Coronary artery (tissue), 2 donors: Measurements from ENCODE around the gene SYMPK.

Source experiments
- DNase-seq: peaks from one replicate; pipeline ENCODE4 v3.0.0-alpha.2; 2017; ENCODE audit warnings: low spot score
- H3K27ac ChIP-seq, 2 donors: fragments of 200-600 bp; sonication (generic); one replicate each; pipeline ENCODE4 v1.5.1; 2016 to 2019
- H3K4me3 ChIP-seq: fragments of 200-600 bp; sonication (generic); 2 replicates; pipeline ENCODE4 v1.5.1; 2016; ENCODE audit warnings: mild to moderate bottlenecking, moderate library complexity
- TF ChIP-seq, protein P1 (sequence below): fragments of 200-600 bp; sonication (generic); IDR thresholded peaks from one replicate; pipeline ENCODE4 v1.5.1; 2019; ENCODE audit warnings: antibody characterized with exemption

The SYMPK gene

DNA sequence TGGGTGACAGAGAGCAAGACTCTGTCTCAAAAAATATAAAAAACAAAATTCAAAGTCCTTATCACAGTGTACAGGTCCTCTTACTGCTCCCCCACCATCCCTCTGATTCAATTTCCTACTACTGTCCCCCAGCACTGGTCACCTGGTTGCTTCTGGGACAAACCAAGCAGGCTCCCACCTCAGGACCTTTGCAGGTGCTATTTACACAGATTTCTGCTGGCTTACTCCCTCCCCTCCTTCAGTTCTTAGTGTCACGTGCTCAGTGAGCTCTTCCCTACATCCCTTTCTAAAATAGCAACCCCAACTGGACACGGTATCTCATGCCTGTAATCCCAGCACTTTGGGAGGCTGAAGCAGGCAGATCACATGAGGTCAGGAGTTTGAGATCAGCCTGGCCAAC, 17.0 kb upstream of the SYMPK start:
- DNase-seq, result no peak
- H3K4me3 ChIP-seq, result no peak overlapping the region
- TF ChIP-seq, protein P1, sequence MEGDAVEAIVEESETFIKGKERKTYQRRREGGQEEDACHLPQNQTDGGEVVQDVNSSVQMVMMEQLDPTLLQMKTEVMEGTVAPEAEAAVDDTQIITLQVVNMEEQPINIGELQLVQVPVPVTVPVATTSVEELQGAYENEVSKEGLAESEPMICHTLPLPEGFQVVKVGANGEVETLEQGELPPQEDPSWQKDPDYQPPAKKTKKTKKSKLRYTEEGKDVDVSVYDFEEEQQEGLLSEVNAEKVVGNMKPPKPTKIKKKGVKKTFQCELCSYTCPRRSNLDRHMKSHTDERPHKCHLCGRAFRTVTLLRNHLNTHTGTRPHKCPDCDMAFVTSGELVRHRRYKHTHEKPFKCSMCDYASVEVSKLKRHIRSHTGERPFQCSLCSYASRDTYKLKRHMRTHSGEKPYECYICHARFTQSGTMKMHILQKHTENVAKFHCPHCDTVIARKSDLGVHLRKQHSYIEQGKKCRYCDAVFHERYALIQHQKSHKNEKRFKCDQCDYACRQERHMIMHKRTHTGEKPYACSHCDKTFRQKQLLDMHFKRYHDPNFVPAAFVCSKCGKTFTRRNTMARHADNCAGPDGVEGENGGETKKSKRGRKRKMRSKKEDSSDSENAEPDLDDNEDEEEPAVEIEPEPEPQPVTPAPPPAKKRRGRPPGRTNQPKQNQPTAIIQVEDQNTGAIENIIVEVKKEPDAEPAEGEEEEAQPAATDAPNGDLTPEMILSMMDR, result no peak

GRCh38 chr19:45879055-45879454, 16.1 kb upstream of the SYMPK start:
- Histone ChIP-seq H3K4me3 (no peak overlapping the region), H3K27ac (no peak overlapping the region)
- TF ChIP-seq, protein P1, result no peak
- DNase-seq, result no peak

More for the DNA sequence above, 17.0 kb upstream of the SYMPK start:
- H3K27ac ChIP-seq, result no peak overlapping the region

DNA sequence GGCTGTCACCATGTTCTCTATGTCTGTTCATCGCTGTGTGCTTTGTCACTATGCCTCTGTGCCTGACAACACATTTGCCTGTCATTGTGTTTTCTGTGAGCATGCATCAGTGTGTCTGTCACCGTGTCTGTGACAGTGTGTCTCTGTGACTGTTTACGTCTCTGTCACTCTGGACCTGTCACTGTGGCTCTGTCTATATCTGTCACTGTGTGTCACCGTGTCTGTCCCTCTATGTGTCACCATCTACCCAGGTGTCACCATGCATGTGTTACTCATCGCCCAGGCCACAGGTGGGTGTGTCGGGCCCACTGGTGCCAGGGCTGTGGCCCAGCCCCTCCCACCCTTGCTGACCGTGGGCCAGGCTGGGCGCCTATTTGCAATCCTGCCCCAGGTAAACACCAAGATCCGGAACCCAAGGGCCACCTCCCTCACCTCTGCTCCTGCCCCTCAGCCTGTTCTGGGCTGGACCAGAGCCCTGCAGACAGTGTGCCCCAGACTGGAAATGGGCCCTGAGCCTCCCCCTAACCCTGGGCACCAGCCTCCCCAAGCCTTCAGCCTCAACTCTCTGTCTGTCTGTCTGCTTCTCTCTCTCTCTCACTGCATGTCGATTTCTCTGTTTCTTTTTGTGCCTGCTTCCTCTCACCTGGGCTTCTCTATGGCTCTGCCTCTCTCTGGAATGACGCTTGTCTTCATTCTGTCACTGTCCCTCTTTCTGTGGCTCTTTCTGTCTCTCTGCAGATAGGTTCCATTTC, 15.3 kb upstream of the SYMPK start:
- DNase-seq, result no peak
- no peak overlapping the region for H3K27ac ChIP-seq
- no peak overlapping the region for H3K4me3 ChIP-seq
- TF ChIP-seq, protein P1, result no peak

DNA sequence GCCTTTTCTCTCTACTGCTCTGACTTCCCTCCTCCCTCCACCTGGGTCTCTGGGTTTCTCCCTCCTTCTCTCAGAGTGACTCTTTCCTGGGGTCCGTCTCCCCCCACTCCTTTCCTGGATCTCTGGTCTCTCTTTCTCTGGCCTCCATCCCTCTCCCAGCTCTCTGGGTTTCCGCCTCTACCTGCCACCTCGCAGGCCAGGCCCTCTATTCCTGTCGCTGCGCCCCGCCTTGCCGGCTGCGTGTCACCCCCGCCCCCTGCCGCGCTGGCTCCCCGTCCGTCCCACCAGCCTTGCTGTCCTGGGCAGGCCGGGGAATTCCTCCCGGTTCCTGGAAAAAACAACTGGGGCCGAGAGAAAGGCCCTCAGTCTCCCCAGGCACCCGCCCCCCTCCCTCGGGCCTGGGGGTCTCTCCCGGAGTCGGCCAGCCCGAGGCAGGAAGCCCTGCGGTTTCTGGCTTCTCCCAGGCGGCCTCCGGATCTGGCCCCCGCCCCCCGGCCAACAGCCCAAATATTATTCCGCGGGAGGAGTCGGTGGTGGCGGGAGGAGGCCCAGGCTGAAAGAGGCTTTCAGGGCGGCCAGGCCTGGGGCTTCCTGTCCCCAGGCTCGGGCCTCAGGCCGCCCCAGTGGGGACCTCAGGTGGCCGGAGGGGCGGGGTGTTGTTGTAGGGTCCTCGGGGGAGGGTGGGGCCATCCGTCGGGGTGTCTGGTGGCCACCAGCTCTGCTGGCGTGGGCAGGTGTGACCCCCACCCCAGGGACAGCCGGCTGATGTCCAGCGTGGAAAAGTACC, 13.7 kb upstream of the SYMPK start:
- Histone ChIP-seq H3K27ac (peak overlapping the region in 1 of 2 donors; percentile 61), H3K4me3 (peak overlapping the region; percentile 57)
- DNase-seq, result no peak
- TF ChIP-seq, protein P1, result no peak

GRCh38 chr19:45876161-45876410, 13.1 kb upstream of the SYMPK start:
- TF ChIP-seq, protein P1, result no peak
- Histone ChIP-seq H3K4me3 (no peak overlapping the region), H3K27ac (no peak overlapping the region)
- DNase-seq, result no peak

DNA sequence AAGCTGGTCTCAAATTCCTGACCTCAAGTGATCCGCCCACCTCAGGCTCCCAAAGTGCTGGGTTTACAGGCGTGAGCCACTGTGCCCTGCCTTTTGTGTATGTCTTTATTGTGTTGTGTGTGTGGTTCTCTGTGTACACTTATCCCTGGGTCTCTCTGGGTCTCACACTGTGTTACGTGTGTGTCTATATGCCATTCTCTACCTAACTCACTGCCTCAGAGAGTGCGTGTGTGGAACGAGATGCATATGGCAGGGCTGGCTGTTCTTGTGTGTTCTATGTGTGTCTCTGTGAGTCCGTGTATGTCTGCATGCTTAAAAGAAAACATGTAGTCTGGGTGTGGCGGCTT, 11.6 kb upstream of the SYMPK start:
- TF ChIP-seq, protein P1, result no peak
- Histone ChIP-seq H3K27ac (no peak overlapping the region), H3K4me3 (no peak overlapping the region)
- DNase-seq, result no peak

GRCh38 chr19:45873219-45873772, 10.3 kb upstream of the SYMPK start:
- DNase-seq, result no peak
- H3K4me3 ChIP-seq, result no peak overlapping the region
- H3K27ac ChIP-seq, result no peak overlapping the region
- TF ChIP-seq, protein P1, result no peak
